COLO668 (cell line): ENCODE measurements around the gene HOXB4.

Source experiments
- DNase-seq: peaks from one replicate; lab custom pipeline; 2025; ENCODE audit not compliant: unreplicated experiment; lab: John Stamatoyannopoulos, UW

HOXB4 gene

DNA sequence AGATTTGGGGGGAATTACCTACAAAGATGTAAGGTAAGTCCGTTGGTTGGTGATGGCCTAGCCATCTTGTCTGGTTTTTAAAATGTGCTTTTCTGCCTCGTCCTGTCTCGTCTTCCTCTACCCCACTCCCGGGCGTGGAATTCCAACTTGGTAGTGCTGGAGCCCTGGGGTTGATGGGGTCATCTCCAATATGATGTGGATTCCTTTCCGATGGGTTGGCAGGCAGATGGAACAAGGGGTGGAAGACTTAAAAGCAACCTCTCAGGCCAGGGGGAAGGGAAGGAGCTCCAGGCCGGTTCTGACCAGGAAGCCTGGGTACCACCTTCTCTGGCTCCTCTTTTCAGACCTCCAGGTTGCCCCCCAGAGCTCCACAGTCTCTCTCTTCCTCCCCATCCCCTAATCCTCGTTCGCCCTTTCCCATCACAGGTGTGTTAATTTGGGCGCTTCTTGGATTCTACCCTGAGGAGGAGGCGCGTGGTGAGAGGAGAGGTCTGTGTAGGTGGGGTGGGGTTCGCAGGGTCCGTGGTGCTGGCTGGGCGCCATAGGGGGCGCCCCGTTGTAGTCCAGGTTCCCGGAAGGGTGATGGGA, 28.1 kb downstream of the HOXB4 start:
- DNase-seq: no peak

DNA sequence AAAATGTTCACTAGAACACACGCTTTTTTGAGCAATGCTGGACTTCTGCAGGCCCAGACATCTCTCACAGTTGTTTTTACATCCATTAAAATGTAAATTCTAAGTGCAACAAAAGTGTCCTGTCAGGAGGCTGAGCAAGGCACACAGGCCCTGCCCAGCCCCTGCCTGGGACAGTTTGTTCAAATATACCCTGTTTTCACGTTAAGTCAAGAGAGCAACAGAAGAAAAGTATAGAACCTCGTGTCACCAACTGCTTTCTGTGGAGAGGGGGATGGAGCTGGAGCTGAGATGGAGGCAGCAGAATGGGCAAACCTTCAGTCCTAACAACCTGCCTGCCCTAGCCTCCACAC, 28.9 kb downstream of the HOXB4 start:
- no peak for DNase-seq

DNA sequence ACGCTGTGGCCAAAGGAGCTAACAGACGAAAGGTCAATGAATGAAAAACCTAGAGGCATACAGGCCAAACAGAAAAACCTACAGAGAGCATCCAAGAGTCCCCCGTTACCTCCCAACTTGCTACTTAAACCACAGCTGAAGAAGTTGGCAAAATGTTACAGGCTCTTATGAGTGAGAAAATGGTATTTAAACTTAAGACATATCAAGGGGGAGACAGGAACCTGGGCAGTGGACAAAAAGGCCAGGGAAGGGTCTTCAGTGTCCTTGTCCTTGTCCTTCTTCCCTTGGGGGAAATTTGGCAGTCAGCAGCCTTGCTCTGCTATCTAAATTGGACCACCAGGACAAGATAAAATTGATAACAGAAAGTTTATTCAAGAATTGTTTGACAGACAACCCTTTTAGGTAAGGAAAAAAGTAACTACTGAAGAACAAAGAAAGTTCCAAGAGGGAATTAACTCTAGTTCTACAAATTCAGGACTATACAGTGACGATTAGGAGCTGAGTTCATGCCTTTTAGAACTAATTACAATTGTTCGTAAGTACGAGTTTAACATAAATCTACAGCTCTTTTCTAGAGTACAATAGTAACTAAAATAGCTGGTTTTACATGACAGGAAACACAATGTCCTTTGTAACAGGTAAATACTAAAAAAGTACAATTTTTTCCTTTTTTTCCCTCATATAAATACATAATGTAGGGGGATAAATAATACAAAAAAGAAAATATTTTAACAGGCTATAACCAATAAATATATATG, 29.4 kb downstream of the HOXB4 start:
- no peak for DNase-seq

DNA sequence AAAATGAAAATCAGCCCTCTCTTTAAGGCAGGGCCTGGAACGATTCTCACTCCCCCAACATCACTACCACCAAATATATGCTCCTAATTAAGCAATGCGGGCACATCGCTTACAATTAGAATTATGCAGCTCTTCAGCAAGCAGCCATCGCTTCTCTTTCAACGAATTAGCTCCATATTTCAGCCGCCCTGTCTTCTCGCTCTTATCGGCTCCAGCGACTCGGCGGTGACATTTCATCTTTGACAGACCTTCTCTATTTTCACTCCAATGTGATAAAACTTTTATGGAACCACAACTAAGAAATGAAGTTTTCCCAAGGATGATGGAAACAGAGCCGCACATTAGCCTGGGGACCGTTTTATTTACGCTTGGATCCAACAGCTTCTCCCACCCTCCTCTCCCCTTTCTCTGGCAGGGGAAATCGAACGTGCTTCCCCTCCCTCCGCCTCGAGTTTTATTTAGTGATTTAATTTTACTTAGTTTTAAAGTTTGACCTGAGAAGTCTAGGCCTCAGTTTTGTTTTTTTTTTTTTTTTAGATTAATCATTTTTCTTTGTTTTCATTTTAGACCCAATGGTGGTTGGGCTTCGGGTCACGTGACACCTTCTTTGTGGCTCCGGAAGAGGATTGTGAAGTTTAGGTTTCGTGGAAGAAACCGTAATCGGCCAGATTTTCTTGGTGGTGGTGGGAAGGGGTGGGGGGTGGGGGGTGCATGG, 30.2 kb downstream of the HOXB4 start:
- DNase-seq: no peak

DNA sequence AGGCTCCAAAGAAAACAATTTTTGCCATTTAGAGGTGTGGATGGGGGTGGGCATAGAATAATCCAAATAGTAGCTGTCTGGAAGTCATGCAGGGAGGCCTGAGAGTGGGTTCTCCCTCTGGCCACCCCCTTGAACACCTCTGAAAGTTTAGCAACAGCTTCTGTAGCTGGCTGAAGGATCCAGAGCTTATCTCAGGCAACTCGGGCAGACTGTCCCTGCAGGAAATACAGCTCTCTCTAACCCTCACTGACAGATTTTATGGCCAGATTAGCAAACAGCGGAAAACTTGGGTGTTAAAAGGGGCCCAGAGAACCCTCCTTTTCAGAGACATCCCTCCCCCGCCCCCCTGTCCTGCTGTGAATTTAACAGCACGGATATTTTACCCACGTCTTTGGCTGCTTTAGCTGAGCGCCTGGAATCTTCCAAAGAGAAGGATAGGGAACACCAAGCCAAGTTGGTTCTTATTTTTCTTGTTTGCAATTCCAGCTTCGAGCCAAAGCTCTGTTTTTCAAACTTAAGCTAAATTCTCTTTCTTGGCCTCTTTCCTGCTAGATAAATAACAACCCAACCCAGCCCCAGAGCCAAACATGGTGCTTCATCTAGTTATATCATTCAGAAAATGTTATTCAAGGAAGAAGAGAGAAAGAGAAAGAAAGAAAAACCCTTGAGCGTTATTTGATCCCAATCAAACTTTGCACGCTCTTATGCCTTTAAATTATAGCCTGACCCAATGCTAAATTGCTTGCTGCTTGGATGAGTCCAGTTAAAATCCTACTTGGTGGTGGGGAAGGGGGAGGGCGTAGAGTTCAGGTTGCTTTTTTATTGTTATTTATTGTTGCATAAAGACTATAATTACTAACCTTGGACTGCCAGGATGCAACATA, 31.0 kb downstream of the HOXB4 start:
- no peak for DNase-seq

DNA sequence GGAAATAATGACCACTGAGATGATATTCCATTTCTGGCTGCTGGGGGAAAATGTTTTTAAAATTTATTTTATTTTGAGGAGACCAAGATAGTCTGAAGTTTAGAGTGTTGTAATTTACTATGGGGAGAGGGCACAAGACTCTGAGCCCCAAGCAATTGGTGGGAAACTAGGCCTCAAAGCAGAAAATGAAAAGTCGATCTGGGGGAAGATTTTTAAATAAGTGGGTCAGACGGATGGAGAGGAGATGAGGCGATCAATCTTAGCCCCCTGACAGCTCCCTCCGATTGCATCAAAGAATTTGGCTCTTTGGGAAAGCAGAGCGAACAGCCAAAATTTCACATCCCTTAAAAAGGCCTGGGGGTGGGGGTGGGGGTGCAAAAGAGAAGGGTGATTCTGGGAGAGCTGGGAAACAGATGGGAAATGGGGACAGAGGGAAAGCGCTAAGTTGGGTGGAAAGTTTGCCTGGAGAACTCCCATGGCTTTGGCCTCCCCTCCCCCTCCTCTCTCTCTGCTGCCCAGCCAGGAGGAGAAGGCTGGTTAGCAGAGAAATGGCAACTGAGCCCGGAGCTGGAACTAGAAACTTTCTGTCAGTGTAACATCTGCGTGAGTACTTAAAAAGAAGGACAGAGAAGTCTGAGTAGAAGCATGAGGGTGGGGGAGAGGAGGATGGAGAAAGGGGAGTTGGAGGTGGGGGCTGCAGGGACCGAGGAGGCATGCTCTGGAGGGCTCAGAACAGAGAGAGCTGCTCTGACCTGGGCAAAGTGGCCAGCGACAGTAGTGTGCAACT, 31.8 kb downstream of the HOXB4 start:
- peak; percentile 25 for DNase-seq

DNA sequence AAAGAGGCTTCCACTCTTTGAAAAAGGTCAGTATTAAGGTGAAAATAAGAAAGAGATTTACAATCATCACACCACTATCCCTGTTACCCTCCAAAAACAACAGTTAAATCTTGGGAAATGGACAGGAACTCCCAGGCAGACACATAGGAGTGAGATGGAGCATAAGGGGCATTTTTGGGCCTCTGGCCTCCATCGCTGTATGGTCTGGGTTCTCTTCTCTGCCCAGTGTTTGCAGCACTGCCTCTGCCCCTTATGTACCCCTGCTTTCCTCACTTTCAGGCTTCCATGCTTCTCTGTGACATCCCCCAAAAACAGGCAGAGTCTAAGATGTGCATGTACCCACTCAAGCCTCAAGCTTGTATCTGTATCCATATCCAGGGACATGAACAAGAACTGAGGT, 32.6 kb downstream of the HOXB4 start:
- DNase-seq: no peak

DNA sequence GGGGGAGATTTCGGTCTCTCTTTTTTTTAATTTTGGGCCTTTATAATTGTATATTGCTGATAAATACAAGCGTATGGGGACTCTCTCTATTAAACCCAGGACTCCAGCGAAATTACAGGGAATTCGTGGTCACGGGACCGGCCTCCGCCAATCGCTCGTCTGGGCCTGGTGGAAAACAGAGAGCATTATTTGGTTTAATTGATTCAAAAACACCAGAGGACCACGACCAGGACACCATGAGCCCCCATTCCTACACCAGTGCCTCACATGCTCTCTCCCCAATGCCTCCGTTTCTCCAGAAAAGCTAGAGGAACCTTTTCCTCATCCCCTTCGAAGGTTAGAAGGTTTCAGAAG, 33.2 kb downstream of the HOXB4 start, which contains the start of gene HOXB2:
Gene HOXB2, minus strand, starts transcription at position 88 of the 354 bp plus-strand sequence. CDS start 198 bp downstream, outside the sequence.
- DNase-seq: peak; percentile 42

DNA sequence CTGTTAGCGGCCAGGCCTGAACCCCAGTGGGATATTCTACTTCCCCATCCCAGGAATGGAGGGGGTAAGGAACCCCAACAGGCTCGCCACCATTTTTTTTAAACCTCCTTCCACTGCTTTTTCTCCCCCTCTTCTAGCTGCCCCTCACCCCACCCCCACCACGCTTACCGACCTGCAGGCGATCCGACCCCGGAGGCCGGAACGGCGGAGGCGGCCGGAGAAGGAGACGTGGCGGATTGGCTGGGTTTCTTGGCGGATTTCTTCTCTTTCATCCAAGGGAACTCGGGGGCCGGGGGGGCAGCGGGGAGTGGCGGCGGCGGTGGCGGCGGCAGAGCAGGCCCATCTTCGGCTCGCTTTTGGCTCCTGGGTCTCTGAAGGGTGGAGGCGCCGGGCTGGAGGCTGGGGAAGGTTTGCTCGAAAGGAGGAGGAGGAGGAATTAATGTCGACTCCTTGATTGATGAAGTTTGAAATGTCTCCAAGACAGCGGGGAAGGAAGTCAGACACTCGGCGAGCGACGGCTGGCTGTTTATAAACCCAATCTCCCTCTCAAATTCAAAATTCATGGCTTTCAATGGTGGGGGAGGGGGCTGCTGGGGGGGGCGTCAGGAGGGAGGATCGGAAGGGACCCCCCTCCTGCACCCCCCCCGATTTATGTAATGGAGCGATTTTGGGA, 33.7 kb downstream of the HOXB4 start:
- DNase-seq: peak; percentile 36

DNA sequence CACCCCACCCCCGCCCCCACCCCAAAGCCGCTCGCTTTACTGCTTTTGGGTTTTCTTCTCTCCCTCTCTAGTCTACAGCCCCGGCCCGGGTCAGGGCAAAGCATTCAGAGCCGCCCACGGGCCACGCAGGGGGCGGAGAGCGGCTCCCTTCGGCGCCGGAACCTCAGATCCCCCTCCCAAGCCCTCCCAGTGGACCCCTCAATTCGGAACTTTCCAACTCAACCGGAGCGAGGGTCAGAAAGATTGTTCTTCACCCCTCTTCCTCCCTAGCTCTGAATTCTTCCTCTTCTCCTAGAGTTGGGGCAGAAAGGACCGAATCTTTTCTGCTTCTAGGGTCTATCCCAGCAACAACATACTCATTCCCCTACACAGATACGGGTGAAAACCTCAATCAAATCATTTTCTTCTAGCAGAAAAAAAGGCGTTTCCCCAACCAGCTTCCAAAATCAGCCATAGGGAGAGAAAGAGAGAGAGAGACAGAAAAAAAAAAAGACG, 34.2 kb downstream of the HOXB4 start:
- DNase-seq: peak; percentile 68

DNA sequence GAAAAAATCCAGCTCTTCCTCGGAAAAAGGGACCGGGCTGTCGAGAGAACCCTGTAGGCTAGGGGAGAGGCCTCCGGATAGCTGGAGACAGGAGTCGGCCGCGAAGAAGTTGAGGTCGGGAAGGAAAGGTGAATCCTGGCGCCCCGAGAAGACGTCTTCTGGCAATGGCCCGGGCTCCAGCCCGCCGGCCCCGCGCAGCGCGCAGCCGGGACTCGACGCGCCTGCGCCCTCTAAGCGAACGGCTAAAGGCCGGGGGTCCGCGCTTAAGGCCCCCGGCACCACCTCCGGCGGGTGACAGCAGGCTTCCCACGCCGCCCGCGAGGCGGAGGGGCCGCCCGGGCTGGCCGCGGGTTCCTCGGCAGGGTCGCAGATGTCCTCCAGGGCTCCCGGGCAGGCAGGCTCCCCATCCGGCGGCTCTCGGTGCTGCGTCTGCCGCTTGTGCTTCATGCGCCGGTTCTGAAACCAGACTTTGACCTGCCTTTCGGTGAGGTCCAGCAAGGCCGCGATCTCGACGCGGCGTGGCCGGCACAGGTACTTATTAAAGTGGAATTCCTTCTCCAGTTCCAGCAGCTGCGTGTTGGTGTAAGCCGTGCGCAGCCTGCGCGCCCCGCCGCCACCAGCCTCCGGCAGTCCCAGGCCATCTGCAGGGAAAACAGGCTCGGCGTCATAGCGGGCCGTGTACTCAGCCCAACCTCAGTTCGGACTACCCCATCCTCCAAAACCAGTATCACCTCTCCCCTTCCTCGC, 34.9 kb downstream of the HOXB4 start:
- DNase-seq: peak; percentile 69

DNA sequence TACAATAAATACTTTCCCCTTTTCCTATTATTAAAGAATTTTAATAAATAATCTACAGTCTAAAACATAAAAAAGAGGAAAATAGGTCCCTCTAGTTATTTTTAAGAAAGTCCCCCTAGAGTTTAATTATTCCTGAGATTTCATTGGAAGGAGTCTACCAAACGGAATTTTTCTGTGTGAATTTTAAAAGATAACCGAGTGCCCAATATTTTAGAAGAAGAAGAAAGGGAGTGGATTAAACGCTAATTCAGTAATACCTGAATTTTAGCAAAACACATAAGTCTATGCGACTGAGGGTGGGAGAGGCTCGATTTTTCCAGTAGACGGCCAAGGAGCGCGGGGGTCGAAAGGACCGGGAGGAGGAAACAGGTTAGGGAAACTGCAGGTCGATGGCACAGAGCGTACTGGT, 35.4 kb downstream of the HOXB4 start:
- peak; percentile 45 for DNase-seq

DNA sequence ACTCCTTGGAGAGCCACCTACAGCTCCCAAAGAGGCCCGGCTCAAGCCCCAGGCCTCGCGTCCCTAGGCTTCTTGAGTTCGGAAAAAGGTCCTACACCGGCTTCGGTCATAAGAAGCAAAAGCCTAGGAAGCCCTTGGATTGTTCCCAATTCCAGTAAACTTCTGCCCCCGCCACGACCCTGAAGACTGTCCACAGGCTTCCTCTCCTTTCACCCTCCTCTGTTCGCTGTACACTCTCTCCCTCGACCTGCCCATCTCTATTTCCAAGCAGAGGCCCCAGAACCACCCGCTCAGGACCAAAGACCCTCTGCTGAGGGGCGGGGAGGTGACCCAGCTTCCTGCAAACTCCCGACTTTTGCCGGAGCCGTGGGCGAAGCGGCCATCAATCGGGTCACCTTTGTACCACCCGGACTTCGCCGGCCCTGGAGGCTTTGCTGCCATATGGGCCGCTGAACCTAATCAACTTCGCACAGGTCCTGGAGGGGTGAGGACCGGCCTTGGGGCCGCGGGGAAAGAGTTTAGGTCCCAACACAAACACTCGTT, 36.0 kb downstream of the HOXB4 start:
- DNase-seq: peak; percentile 49

DNA sequence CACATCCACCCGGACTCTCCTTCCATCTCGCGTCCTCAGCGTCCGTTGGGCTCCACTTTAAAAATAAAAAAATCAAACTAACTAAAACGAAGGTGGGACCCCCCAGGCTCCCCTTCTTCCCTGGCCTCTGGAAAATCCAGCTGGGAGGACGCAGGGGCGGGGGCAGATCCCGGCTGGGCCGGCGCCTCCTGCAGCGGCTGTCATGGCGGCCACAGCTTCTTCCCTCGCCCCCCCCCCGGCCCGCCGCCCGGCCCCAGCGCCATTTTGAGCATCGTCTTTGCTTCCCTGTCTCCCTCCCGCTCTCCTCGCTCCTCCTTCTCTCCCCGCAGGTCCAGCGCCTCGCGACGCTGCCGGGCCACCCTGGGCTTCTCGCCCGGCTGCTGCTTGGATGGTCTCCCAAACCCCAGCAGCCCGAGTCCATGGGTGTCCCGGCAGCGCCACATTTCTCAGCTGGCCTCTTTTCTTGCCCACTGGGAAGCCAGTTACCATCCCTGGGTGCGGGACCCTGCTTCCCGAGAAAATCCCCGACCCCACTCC, 36.5 kb downstream of the HOXB4 start:
- peak; percentile 62 for DNase-seq

DNA sequence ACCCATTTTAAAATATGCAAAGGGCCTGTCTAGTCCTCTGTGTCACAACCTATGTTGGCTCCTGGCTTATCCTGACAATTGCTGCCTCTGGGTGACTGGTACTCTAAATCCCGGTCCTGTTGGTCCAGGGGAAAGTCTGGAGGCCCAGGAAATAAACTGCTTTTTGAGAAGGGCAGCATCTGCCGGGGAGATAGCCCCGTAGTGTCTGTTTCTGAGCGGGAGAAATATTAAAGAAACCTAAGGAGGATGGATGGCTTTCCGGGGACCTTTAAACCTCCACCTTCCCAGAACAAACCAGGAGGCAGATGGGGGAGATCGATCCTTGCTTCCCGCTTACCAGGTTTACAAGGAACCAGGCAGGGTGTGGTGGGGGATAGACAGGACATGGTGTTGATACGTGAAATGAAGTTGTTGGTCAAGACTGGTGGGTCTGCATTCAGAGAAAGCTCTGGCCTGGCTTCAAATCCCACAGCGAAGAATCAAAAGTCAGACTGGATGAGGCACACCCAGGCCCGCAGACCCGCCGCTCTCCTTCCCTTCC, 37.0 kb downstream of the HOXB4 start:
- peak; percentile 46 for DNase-seq

DNA sequence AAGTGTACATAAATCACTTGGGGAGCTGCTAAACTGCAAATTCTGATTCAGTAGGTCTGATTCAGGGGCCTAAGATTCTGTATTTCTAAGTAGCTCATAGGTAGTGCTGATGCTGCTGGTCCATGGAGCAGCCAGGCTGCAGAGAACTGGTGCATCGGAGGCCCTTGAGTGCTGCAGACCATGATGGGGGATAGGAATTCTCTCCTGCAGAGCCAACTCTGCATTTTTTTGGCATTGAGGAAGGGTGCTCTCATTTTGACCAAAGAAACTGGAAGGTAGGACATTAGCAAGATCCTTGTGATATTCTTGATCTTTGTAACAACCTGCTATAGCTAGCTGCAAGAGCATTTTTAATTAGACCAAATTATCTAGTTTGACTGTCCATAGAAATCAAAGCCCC, 37.9 kb downstream of the HOXB4 start:
- no peak for DNase-seq

DNA sequence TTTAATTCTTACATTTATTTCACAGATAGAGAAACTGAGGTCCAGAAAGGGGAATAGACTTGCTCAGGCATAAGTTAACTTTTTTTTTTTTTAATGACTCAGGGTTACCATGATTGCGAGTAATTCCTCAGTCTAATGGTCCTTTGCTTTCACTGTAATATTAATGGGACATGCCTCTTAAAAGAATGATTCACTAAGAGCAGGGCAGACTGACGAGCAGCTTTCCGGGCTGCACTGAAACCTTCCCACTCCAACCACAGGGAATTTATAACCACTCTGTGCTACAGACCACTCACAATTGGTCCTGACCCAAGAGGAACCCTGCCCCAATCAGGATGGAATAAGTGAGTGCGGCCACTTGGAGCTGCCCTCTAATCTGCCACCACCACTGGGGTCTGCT, 39.0 kb downstream of the HOXB4 start:
- no peak for DNase-seq

DNA sequence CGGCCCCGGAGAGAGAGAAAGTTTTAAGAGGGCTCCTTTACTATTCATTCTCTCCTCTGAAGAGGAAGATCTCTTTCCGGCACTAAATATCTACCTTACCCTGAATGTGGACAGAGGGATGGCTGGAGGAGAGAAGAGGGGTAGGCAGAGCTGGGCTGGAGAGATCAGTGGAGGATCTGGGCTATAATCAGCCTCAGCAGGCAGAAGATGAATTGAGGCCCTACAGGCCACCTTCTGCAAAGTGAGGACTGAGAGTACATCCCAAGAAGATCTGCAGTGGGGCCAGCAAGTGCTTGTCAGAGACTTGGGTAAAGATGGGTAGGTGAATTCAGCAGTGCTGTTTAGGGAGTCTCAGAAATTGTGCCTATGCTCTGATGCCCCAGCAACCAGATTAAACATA, 40.8 kb downstream of the HOXB4 start:
- DNase-seq: no peak
